Hippocampal formation (tissue), 2 donors: ENCODE results near the gene HTR2B.
"Not testable (repeated sequence)": the region's sequence is repeated elsewhere in the genome, so short reads cannot be mapped to it uniquely, and the experiment has no call there.

ENCODE experiments used
- DNase-seq, 2 donors: peaks; one replicate each; lab custom pipeline; 2025; lab: John Stamatoyannopoulos, UW

HTR2B gene

DNA sequence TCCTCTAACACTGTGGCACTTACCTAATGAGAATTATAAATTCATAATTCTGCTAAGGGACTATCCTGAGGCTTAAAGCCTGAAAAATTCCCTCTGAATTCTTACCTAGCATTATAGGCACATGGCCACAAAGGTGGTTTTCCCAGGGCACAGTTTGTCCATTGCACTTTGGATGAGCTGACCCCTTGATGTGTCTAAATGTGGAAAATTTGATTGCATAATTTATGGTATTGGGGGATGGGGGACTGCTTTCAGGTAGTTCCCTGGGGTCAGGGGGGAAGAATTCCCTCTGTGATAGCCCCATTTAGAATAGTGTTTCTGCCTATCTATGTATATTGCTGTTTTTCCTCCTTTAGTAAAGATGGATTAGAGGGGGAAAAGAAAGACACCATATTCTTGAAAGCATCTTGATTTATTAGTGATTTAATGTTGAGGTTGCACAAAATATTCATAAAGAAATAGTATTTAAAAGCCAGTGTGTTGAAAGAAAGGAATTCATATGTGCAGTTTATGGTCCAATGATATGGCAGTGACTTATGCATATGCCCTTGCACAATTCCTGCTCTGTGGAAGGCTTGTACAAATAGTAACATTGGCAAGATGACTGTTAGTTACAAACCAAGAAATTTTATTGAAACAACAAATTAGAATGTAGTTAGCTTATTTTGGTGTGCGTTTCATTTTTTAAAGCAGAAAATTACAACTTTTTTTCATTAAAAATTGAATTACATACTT lies 8.7 kb upstream of the HTR2B start:
- DNase-seq = no peak

DNA sequence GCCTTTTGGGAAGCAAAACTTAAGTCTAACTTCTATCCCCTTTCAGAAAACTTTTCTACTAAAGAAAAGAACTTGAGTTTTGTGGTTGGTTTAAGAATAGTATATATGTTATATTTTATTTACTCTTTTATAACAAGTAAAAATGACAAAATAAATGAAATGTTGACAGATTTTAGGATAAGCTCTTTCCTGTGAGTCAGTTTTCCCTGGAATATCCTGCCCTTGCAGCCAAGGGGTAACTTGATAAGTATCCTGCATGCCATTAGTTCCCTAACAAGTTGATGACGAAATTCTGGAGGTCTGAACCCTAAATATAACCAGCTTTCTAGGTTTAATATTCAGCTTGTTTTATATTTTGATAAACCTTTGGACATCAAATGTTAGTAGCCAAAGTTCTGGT lies 7.3 kb upstream of the HTR2B start:
- no peak for DNase-seq

DNA sequence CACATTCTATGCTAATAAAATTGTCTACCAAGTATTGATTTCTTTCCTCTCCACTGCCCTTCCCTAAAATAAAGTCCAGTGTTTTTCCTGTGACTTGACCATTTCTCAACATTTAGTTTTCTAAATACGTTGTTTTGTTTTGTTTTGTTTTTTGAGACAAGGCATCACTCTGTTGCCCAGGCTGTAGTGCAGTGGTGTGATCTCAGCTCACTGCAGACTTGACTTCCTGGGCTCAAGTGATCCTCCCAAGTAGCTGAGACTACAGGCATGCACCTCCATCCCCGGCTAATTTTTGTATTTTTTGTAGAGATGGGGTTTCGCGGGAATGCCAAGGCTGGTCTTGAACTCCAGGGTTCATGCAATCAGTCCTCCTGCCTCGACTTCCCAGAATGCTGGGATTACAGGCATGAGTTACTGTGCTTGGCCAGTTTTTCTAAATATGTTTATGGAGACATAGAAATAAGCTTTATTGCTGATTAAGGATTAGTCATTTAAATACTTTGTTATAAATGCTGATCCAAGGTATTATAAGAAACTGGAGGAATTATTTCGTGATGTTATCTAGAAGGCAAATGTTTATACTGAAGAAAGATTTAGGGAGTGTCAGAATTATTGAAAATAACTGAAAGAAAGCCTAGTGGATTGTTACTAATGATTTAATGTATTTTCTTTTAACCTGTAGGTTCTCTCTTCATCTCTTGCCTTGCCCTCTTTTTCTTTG lies 5.7 kb upstream of the HTR2B start:
- DNase-seq = no peak

DNA sequence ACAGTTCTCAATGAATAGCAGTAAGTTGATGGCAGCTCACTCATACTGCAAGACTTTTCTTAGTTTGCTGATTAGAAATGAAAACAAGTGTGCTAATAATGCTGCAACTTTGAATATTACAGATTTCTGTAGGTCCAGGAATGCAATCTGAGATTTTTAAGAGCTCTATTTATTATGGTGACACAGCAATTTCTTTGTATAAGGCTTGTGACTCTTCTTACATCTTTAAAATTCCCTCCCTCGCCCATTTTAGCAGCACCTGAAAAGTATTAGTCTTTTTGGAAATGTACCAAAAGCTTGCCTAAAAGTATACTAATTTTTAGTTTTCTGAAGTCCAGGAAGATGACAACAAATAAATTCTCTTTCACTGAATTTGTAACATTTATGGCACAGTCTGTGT lies 4.4 kb upstream of the HTR2B start:
- no peak for DNase-seq

DNA sequence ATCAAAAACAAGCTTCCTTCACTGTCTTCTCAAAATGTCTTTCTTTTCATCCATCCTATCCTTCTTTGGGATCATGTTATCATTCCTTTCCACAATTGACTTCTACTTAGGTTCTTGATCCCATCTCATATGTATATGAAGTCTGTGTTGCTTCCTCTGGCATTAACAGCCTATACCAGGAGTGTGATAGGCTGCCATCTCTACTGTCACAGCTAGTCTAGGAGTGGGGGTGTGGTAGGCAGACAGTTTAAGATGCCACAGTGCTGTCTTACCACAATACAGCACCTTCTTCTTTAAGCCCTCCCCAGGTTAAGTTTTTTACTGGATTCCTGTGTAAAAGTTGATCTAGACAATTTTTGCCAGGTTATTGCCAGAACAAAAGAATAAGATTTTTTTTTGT lies 3.7 kb upstream of the HTR2B start:
- DNase-seq = no peak

DNA sequence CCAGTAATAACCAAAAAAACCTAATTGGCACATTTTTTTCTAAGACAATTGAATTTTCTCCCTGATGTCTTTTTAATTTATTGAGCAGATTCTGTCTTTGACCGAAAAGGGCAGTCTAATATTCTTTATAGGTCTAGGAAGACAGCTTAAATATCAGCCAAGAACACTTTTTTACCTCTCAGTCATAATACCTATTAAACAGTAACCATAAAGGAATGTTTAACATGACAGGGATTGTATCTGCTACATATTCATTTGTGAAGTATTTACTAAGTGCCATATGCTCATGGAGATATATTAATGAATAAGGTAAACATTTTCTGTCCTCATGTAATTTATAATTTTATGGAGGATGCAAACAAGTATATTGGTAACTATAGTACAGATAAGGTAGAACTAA lies 3.1 kb upstream of the HTR2B start:
- no peak for DNase-seq

DNA sequence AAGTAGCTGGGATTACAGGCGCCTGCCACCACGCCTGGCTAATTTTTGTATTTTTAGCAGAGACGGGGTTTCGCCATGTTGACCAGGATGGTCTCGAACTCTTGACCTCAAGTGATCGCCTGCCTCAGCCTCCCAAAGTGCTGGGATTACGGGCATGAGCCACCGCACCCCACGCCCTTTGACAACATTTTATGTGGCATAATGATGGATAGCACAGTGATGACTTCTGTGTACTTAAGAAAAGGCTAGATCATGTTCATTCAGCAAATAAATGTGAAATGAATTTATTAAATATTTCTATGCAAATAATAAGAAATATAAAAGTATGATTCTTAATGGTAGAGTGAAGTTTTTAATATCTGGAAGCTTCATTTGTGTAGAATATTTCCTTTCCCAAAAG lies 2.6 kb upstream of the HTR2B start:
- DNase-seq = no peak

DNA sequence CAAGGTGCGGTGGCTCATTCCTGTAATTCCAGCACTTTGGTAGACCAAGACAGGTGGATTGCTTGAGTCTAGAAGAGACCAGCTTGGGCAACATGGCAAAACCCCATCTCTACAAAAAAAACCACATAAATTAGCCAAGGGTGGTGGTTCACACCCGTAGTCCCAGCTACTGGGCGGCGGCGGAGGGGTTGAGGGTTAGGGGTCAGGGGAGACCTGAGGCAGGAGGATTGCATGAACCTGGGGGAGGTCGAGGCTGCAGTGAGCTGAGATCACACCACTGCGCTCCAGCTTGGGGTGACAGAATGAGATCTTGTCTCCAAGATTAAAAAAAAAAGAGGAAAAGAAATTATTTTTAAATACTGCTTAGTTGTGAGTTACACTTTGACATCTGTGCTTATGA lies 1.3 kb upstream of the HTR2B start:
- no peak for DNase-seq

DNA sequence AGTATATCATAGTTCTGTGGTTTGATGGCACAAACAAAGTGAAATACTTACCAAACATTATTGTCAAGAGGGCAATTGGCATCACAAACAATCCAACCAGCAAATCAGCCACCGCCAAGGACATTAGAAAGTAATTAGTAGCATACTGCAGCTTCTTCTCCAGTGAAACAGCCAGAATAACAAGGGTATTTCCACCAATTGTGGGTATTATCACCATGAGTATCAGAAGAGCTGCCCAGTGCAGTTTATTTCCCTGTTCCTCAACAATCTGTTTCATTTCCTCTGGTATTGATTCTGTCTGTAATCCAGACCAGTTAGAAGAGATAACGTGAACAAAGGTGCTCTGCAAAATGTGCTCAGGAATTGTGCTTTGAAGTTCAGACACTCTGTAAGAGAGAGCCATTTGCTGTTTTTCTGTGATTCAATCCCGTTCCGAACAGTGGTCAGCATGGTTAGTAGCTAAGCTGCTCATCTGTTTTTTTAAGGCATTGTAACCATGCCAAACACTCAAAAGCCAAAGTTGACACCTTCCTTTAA lies 1.4 kb downstream of the HTR2B start:
- DNase-seq = no peak

DNA sequence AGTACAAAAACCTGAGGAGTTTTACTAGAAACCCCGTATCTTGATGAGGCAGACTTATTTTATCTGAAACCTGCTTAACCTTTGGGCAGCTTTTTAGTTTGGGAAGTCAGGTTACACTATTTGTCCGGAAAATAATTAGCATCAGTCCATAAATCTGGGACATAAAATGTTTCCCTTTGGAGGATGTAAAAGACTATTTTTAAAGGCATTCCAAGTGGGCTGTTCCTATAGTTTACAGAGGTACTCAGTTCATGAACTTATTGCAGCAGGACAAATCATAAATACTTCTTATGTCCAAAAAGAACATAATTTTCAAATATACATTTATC lies 6.3 kb downstream of the HTR2B start:
- no peak for DNase-seq

DNA sequence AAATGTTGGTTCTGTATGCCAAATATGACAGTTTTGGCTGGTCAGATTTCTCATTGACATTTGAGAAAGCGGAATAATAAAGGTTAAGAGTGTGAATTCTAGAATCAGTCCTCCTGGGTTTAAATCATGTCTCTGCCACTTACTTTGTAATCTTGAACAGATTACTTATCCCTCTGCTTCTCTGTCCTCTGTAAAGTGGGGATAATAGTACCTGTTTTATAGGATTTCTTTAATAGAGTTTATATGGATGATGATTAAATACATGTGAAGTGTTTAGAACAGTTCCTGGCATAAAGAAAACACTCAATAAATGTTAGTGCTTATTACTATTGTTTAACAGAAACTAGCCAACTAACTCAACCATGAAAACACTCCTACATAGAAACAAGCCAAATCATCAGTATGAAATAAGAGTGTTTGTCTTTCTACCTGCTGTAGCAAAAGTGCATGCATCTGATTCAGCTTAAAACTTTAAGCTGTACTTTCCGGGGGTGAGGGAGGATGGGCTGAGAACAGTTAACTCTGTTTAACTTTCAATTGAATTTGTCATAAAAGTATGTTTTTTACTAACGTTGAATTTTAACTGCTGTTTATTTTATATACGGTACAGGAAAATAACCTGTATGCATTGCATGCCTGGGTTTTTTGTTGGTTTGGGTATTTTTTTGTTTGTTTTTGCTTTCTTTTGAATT lies 6.8 kb downstream of the HTR2B start:
- DNase-seq = no peak

DNA sequence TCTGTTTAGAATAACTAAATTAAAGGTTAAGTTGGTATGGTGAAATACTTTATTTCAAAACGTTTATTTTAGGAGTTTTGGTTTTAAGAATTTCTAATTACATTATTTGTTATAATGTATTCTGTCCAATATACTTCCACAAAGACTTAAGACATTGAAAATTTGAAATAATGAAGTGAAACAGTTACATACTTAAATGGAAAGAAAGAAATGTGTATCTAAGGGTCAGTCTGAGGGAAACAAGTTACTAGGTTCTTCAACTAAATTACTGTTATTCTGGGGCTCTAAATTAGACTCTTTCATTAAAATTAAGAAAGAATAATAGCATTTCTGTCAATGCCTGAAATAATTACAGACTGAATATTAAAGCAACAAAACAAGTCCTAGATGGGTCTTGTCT lies 7.7 kb downstream of the HTR2B start:
- DNase-seq = no peak

DNA sequence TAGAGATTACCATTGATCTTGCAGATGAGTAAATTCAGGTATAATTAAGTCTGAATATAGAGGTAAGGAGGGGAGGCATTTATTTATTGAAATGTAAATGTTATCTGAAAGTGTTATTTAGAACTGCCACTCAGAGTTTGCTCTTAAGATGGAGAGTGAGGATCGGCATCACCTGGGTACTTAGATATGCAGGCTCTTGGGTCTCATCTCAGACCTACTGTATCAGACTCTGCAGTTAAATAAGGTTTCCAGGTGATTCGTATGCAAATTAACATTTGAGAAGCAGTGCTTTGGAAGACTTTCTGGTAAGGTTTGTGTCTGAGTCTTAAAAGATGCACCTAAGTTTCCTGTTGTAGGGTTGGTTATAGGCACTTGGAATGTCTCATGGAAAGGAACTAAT lies 9.2 kb downstream of the HTR2B start:
- no peak for DNase-seq

DNA sequence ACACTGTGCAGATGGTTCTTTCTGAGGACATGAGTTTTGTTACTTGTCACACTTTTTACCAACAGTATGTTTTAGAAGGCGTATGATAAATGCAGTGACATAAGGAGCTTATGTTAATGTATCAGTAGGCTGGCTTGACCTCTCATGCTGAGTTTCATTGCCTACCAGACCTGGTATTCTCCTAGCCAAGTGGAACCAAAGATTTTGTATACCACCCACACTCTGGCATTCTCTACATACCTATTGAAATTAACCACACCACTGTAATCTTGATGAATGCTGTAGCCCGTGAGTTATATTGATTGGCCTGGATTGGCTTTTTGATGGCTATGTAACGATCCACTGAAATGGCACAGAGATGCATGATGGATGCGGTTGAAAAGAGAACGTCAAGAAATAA lies 11.4 kb downstream of the HTR2B start:
- DNase-seq = no peak

DNA sequence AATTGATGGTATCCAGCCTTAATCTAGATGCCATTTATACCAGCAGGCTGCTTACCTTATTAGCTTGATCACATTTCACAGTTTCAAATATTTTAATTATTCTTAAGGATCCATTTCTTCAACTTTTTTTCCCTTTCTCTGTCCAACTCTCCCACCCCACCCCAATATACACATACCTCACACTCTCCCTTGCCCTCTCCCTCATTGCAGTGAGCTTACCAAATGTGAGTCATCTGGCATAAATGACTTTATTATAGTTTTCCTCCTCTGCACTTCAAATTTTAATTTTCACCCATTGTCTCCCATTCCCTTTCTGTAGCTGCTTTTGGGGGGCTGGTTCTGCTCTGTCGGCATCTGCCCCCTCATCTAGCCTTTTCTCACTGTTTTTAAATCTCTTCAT lies 12.9 kb downstream of the HTR2B start:
- no peak for DNase-seq

DNA sequence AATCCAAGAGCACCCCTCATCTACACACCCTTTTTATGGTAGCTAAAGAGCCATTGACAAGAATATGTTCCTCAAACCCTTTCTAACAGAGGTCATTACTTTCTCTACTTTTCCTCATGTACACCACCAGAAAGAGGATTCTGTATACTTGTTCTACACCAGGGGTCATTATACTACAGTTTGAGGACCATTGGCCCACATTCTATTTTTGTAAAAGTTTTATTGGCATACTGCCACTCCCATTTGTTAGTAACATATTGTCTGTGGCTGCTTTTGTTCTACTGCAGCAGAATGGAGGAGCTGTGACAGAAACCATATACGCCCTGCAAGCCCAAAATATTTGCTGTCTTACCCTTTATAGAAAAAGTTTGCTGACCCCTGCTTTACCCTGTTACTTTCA lies 14.3 kb downstream of the HTR2B start:
- no peak for DNase-seq

DNA sequence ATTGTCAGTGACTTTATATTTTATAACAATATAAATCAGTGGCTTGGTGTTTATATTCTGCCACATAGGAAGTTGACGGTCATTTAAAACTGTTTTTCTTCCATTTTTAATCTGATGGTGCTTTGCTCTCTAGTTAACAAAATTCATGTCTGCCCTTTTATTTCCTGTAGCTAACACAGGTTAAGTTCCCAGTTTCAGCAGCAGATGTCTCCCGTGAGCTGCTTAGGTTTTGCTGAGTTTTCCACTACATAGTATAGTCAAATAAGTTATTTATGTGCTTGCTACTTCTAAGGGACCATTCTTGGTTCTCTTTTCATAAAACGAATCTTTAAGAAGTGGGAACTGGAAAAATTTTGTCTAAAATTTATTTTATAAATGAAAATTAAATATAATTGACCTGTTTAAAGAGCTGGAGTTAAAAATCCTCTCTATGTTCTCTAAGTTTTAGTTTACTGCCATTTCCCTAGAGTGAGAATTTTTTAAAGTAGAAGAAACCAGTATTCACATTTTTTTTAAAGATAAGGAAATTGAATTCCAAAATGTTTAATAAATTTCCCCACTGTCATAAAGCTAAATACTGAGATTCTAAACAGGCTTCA lies 20.6 kb downstream of the HTR2B start:
- peak; percentile 42 to 79 for DNase-seq

DNA sequence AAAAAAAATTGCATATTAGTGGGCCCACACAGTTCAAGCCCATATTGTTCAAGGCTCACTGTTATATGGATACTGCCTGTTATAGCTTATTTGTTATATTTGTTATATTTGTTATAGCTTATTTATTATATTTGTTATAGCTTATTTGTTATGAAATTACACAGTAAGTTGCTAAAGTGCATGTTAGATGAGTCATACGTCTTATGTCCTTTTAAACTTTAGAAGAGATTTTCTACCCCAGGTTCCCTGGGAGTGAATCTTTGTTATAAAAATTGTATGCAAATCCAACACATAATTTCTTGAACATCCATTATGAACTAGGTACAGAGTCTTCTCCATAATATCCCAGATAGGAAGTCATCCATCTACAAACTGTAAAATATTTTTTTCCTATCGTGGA lies 22.1 kb downstream of the HTR2B start:
- DNase-seq = no peak

DNA sequence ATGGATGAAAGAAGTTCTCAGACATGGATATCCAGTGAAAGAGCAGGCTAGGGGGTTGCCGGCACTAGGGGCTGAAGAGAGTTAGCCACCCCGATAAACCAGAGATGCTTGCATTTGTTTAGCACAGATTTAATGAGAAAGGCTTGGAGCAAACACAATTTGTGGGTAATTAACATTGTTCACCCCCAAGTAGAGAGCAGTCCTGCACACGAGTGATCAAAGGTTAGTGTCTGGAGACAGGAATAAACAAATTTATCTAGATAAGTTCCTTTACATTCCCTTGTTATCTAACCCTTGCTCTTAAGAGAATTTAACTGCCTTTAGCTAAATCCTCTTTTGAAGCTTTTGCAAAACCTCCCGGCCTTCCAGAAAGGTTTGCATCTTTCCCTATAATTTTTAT lies 23.9 kb downstream of the HTR2B start:
- no peak for DNase-seq

DNA sequence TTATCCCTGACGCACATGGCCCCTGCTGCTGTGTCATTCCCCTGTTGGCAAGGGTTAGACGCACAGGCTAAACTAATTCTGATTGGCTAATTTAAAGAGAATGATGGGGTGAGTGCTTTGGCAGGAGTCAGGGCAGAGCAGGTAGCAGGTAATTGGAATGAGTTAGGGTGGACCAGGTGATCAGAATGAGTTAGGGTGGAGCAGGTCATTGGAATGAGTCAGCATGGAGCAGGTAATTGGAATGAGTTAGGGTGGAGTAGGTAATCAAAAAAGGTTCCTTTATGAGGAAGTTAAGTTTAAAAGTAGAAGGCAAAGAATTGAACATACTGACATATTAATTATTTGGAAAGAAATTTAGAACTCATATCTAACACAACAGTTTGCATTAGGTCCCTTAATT lies 24.5 kb downstream of the HTR2B start:
- not testable (repeated sequence) for DNase-seq

DNA sequence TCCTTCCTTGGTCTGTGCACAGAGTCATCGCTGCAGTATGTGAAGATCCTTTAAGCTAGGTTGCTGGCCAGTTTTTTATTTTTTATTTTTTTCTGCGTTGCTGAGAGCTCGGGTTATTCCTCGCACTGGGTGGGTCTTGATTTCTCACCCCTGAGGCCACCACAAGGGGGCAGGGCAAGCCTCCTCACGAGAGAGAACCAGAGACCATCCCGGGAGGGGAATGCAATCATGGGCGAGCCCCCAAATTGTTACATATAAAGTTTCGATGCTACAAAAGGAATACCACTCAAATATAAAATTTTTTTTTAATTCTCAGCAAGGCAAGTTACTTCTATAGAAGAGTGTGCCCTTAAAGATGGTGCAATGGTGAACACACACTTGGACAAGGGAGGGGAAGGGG lies 24.9 kb downstream of the HTR2B start:
- DNase-seq = no peak

DNA sequence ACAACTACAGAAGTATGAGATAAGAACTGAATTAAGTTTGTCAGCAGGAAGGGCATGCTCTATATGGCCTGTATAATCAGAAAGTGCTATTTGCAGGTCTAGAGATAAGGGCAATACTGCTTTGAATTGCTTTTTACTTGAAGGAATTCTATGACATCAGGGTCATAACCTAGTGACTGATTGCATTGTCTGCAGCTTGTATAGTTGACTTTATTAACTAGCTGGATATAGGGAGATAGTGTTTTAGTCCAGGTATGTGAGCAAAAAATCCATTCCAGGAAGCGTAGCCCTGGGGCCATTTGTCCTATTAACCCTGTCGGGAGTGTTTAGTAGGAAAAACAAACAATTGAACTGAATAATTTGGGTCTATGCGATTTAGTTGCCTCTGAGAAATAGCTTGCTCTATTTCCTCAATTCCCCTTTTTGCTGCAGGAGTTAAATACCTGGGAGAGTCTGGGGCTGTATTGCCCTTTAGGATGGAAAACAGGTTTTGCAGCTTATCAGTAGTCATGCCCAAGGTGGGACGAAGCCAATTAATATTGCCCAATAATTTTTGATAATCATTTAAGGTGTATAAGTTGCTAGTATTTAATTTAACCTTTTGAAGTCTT lies 30.0 kb downstream of the HTR2B start:
- no peak for DNase-seq
